Ishikawa (cell line): ENCODE results near the gene PDE8A.

Experiments used
- CREB1 ChIP-seq: IDR thresholded peaks from 2 replicates; pipeline ENCODE4 v1.6.1; 2012; ENCODE audit warnings: low read depth
- EP300 ChIP-seq: IDR thresholded peaks from 2 replicates; pipeline ENCODE4 v1.6.1; 2012; ENCODE audit warnings: borderline replicate concordance
- FOXM1 ChIP-seq: IDR thresholded peaks from 2 replicates; pipeline ENCODE4 v1.6.1; 2012; ENCODE audit warnings: low read depth, borderline replicate concordance
- NFIC ChIP-seq: IDR thresholded peaks from 2 replicates; pipeline ENCODE4 v1.6.1; 2012
- RAD21 ChIP-seq: IDR thresholded peaks from 2 replicates; pipeline ENCODE4 v1.6.1; 2012; ENCODE audit warnings: low read depth
- TAF1 ChIP-seq: IDR thresholded peaks from 2 replicates; pipeline ENCODE4 v1.6.1; 2012; ENCODE audit warnings: low read depth, mild to moderate bottlenecking
- TCF12 ChIP-seq: IDR thresholded peaks from 2 replicates; pipeline ENCODE4 v1.6.1; 2012; ENCODE audit warnings: low read depth
- TEAD4 ChIP-seq: IDR thresholded peaks from 2 replicates; pipeline ENCODE4 v1.6.1; 2012
- USF1 ChIP-seq: IDR thresholded peaks from 2 replicates; pipeline ENCODE4 v1.6.1; 2012
- TF ChIP-seq, protein P1 (sequence below): IDR thresholded peaks from 2 replicates; pipeline ENCODE4 v1.6.1; 2012; ENCODE audit warnings: low read depth, mild to moderate bottlenecking

GRCh38 chr15:85002517-85002916 is 20.9 kb downstream of the PDE8A start:
- TF ChIP-seq USF1 = no peak
- TF ChIP-seq RAD21 = no peak
- no peak for TF ChIP-seq FOXM1
- no peak for TF ChIP-seq TCF12
- TF ChIP-seq, protein P1, sequence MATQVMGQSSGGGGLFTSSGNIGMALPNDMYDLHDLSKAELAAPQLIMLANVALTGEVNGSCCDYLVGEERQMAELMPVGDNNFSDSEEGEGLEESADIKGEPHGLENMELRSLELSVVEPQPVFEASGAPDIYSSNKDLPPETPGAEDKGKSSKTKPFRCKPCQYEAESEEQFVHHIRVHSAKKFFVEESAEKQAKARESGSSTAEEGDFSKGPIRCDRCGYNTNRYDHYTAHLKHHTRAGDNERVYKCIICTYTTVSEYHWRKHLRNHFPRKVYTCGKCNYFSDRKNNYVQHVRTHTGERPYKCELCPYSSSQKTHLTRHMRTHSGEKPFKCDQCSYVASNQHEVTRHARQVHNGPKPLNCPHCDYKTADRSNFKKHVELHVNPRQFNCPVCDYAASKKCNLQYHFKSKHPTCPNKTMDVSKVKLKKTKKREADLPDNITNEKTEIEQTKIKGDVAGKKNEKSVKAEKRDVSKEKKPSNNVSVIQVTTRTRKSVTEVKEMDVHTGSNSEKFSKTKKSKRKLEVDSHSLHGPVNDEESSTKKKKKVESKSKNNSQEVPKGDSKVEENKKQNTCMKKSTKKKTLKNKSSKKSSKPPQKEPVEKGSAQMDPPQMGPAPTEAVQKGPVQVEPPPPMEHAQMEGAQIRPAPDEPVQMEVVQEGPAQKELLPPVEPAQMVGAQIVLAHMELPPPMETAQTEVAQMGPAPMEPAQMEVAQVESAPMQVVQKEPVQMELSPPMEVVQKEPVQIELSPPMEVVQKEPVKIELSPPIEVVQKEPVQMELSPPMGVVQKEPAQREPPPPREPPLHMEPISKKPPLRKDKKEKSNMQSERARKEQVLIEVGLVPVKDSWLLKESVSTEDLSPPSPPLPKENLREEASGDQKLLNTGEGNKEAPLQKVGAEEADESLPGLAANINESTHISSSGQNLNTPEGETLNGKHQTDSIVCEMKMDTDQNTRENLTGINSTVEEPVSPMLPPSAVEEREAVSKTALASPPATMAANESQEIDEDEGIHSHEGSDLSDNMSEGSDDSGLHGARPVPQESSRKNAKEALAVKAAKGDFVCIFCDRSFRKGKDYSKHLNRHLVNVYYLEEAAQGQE = no peak
- TF ChIP-seq TAF1 = no peak
- TF ChIP-seq TEAD4 = no peak
- no peak for TF ChIP-seq EP300
- no peak for TF ChIP-seq NFIC
- no peak for TF ChIP-seq CREB1
